Mucosa of rectum (tissue), 2 donors: ENCODE results near the gene RNF208.

Source experiments
- H3K27ac ChIP-seq, 2 donors: one replicate each; pipeline ENCODE4 v1.7.0; 2013; ENCODE audit warnings: inconsistent platforms in 2 of 2, low read depth in 2 of 2, low read length in 2 of 2
- H3K27me3 ChIP-seq, 2 donors: one replicate each; pipeline ENCODE4 v1.7.0; 2013; ENCODE audit warnings: low read length in 2 of 2; ENCODE audit not compliant: control insufficient read depth in 2 of 2, insufficient read depth in 2 of 2
- H3K36me3 ChIP-seq, 2 donors: one replicate each; pipeline ENCODE4 v1.7.0; 2013; ENCODE audit warnings: low read length in 2 of 2; ENCODE audit not compliant: control insufficient read depth in 2 of 2, insufficient read depth in 2 of 2
- H3K4me1 ChIP-seq, 2 donors: one replicate each; pipeline ENCODE4 v1.7.0; 2013; ENCODE audit warnings: low read length in 2 of 2, mild to moderate bottlenecking in 1 of 2; ENCODE audit not compliant: control insufficient read depth in 2 of 2, insufficient read depth in 2 of 2
- H3K4me3 ChIP-seq, 2 donors: one replicate each; pipeline ENCODE4 v1.7.0; 2013; ENCODE audit warnings: low read length in 2 of 2
- H3K9ac ChIP-seq, 2 donors: one replicate each; pipeline ENCODE4 v1.7.0; 2013; ENCODE audit warnings: low read length in 2 of 2, low read depth in 1 of 2, mild to moderate bottlenecking in 1 of 2
- H3K9me3 ChIP-seq, 2 donors: one replicate each; pipeline ENCODE4 v1.7.0; 2013; ENCODE audit warnings: low read length in 2 of 2; ENCODE audit not compliant: control insufficient read depth in 2 of 2
- donor health status: healthy.
- donor health status: Normal muscosa, but diverticular disease.

Gene RNF208

GRCh38 chr9:137211532-137211931 is 10.5 kb downstream of the RNF208 start:
- Histone ChIP-seq H3K4me3 (no peak overlapping the region), H3K27me3 (no peaks in the 10 kb centered on the region), H3K9ac (no peak overlapping the region), H3K4me1 (peaks cover 3 to 6% of the 10 kb centered on the region in 2 donors), H3K9me3 (no peaks in the 10 kb centered on the region), H3K36me3 (no peaks in the 10 kb centered on the region), H3K27ac (no peak overlapping the region)

GRCh38 chr9:137206602-137207001 is 15.4 kb downstream of the RNF208 start:
- Histone ChIP-seq H3K4me3 (peak overlapping the region; percentile 90 to 98), H3K27me3 (no peaks in the 10 kb centered on the region), H3K4me1 (peaks cover 31 to 32% of the 10 kb centered on the region in 2 donors), H3K27ac (no peak overlapping the region), H3K9me3 (no peaks in the 10 kb centered on the region), H3K9ac (peak overlapping the region in 1 of 2 donors; percentile 93), H3K36me3 (no peaks in the 10 kb centered on the region)

- H3K27ac ChIP-seq: peak within 1 kb of the TSS; percentile 57 to 83
- peaks cover 37 to 38% of the 10 kb centered on the region in 2 donors for H3K4me1 ChIP-seq
- H3K9ac ChIP-seq: peak within 1 kb of the TSS; percentile 88 to 93
- H3K36me3 ChIP-seq: no peaks in the 10 kb centered on the region
- peak within 1 kb of the TSS; percentile 90 to 98 for H3K4me3 ChIP-seq
- no peaks in the 10 kb centered on the region for H3K27me3 ChIP-seq
- H3K9me3 ChIP-seq: no peaks in the 10 kb centered on the region
These were observed 16.6 kb downstream of the RNF208 start, which contains the start of the genes NDOR1 and TMEM203 for GRCh38 chr9:137205126-137206069. Gene NDOR1 (plus strand): TSS chr9:137205700. CDS start chr9:137205778, 78 bp downstream. Gene TMEM203 (minus strand): TSS chr9:137205648. CDS start chr9:137205414, 234 bp downstream.

- H3K27me3 ChIP-seq: no peaks in the 10 kb centered on the region
- peak overlapping the region; percentile 55 to 83 for H3K27ac ChIP-seq
- H3K9me3 ChIP-seq: no peaks in the 10 kb centered on the region
- peak overlapping the region; percentile 86 to 88 for H3K9ac ChIP-seq
- peak overlapping the region; percentile 90 to 98 for H3K4me3 ChIP-seq
- H3K36me3 ChIP-seq: no peaks in the 10 kb centered on the region
- peaks cover 37 to 38% of the 10 kb centered on the region in 2 donors for H3K4me1 ChIP-seq
These were observed 17.3 kb downstream of the RNF208 start for GRCh38 chr9:137204731-137205125.

- no peak overlapping the region for H3K4me3 ChIP-seq
- H3K36me3 ChIP-seq: no peaks in the 10 kb centered on the region
- no peak overlapping the region for H3K9ac ChIP-seq
- no peaks in the 10 kb centered on the region for H3K27me3 ChIP-seq
- no peak overlapping the region for H3K27ac ChIP-seq
- peaks cover 50 to 54% of the 10 kb centered on the region in 2 donors for H3K4me1 ChIP-seq
- no peaks in the 10 kb centered on the region for H3K9me3 ChIP-seq
These were observed 19.1 kb downstream of the RNF208 start for GRCh38 chr9:137202966-137203365.

GRCh38 chr9:137201205-137201868 is 20.7 kb downstream of the RNF208 start:
- Histone ChIP-seq H3K4me1 (peaks cover 57% of the 10 kb centered on the region in 2 donors), H3K9me3 (no peaks in the 10 kb centered on the region)

GRCh38 chr9:137200311-137201204 is 21.5 kb downstream of the RNF208 start, which contains the start of gene TPRN:
Gene TPRN (minus strand): TSS chr9:137200741. CDS start chr9:137200711, 30 bp downstream.
- Histone ChIP-seq H3K4me3 (peak within 1 kb of the TSS; percentile 67 to 81), H3K4me1 (peaks cover 58 to 59% of the 10 kb centered on the region in 2 donors), H3K9me3 (no peaks in the 10 kb centered on the region), H3K27ac (peak within 1 kb of the TSS; percentile 96 to 97), H3K36me3 (no peaks in the 10 kb centered on the region), H3K9ac (peak within 1 kb of the TSS; percentile 83), H3K27me3 (no peaks in the 10 kb centered on the region)

More at GRCh38 chr9:137201205-137201868, 20.7 kb downstream of the RNF208 start:
- H3K9ac ChIP-seq: peak overlapping the region; percentile 67 to 74
- peak overlapping the region; percentile 74 to 90 for H3K27ac ChIP-seq
- no peaks in the 10 kb centered on the region for H3K36me3 ChIP-seq
- H3K4me3 ChIP-seq: peak overlapping the region; percentile 67 to 81
- H3K27me3 ChIP-seq: no peaks in the 10 kb centered on the region

- Histone ChIP-seq H3K9ac (peak overlapping the region; percentile 83), H3K4me1 (peaks cover 59 to 64% of the 10 kb centered on the region in 2 donors), H3K36me3 (no peaks in the 10 kb centered on the region), H3K4me3 (peak overlapping the region; percentile 67 to 72), H3K27me3 (no peaks in the 10 kb centered on the region), H3K27ac (peak overlapping the region; percentile 96 to 97), H3K9me3 (no peaks in the 10 kb centered on the region)
These were observed 22.5 kb downstream of the RNF208 start for GRCh38 chr9:137199411-137200121.

- no peaks in the 10 kb centered on the region for H3K36me3 ChIP-seq
- H3K4me3 ChIP-seq: peak overlapping the region; percentile 67 to 72
- peak overlapping the region; percentile 83 for H3K9ac ChIP-seq
- no peaks in the 10 kb centered on the region for H3K9me3 ChIP-seq
- peak overlapping the region; percentile 96 to 97 for H3K27ac ChIP-seq
- peaks cover 59 to 64% of the 10 kb centered on the region in 2 donors for H3K4me1 ChIP-seq
- H3K27me3 ChIP-seq: no peaks in the 10 kb centered on the region
These were observed 23.1 kb downstream of the RNF208 start for GRCh38 chr9:137198902-137199283.
